GM18870 (cell line): ENCODE data around the gene MICALL1.

Experiments
- ATAC-seq: cut with Tn5 transposase; IDR thresholded peaks from one replicate; pipeline ENCODE4 v1.9.1; 2021; ENCODE audit warnings: moderate library complexity; ENCODE audit not compliant: unreplicated experiment

The MICALL1 gene

GRCh38 chr22:37982151-37982785 lies 76.2 kb downstream of the MICALL1 start:
- ATAC-seq: no peak

- ATAC-seq: no peak
Measured at GRCh38 chr22:37982938-37983859, 77.1 kb downstream of the MICALL1 start.

GRCh38 chr22:37983860-37984791 lies 78.0 kb downstream of the MICALL1 start, which contains the start of gene SOX10:
TSS of gene SOX10 (minus strand) at chr22:37984555. CDS start at chr22:37983784, 771 bp downstream.
- no peak for ATAC-seq

- no peak for ATAC-seq
Measured at GRCh38 chr22:37985050-37985585, 79.0 kb downstream of the MICALL1 start.

GRCh38 chr22:37985751-37986281 lies 79.7 kb downstream of the MICALL1 start:
- no peak for ATAC-seq

- no peak for ATAC-seq
Measured at GRCh38 chr22:37986371-37986770, 80.3 kb downstream of the MICALL1 start.

GRCh38 chr22:37989146-37990045 lies 83.3 kb downstream of the MICALL1 start:
- no peak for ATAC-seq

- no peak for ATAC-seq
Measured at GRCh38 chr22:37990301-37990700, 84.2 kb downstream of the MICALL1 start.

GRCh38 chr22:37990862-37991261 lies 84.8 kb downstream of the MICALL1 start:
- no peak for ATAC-seq

GRCh38 chr22:37991731-37992442 lies 85.8 kb downstream of the MICALL1 start:
- ATAC-seq: no peak
